Measurements from ENCODE around the gene FIG4. TPM values are rescaled to one million over a fixed set of nuclear protein-coding genes. Genes with fewer than 3 reads are reported as not detected.

FIG4 gene
- total RNA-seq, 1 donor from 2014 or later = 21.9 TPM

DNA sequence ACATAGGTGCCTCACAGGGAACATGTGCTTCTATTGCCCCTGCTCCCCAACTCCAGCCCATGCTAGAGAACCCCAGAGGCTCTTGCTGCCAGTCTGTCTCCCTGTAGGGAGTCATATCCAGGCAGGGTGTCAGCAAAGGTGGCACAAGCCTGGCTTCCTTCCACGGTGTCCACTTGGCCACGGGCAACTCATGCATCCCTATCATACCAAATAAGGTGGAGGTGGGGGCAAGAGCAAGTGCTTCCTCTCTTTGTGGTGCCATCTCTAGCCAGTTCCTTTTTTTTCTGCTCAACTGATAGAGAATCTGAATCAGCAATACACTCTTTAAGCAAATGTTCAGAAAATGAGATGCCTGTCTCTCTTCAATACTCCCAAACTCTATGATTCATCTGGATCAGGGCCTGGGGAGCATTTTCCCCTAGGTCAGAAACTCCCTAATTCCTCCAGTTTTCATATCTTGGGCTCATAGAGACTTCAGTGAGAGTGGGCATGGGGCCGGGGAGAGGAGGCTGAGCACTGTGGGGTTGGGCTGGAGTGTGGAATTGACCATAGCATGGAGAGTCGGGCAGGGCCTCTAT lies 182.0 kb downstream of the FIG4 start:
- Histone ChIP-seq H3K27me3 (ENCODE audit: control insufficient read depth in 3 of 3, insufficient read depth in 3 of 3, low read length in 3 of 3) (no peaks in the 10 kb centered on the region), H3K4me3 (ENCODE audit: low read length in 3 of 3) (no peak overlapping the region), H3K27ac (ENCODE audit: low read depth, low read length) (no peak overlapping the region), H3K4me1 (ENCODE audit: control insufficient read depth in 3 of 3, insufficient read depth in 3 of 3, low read length in 3 of 3) (peaks cover 0 to 2% (median 0%) of the 10 kb centered on the region in 3 donors), H3K9ac (ENCODE audit: low read depth in 1 of 3, low read length in 3 of 3) (no peak overlapping the region), H3K36me3 (ENCODE audit: control insufficient read depth in 3 of 3, insufficient read depth in 3 of 3, low read length in 3 of 3) (no peaks in the 10 kb centered on the region), H3K9me3 (ENCODE audit: control insufficient read depth in 3 of 3, low read length in 3 of 3) (no peaks in the 10 kb centered on the region)

GRCh38 chr6:109874086-109874485 lies 183.0 kb downstream of the FIG4 start:
- H3K27ac ChIP-seq (ENCODE audit: low read depth, low read length) = no peak overlapping the region
- peaks cover 0 to 2% (median 0%) of the 10 kb centered on the region in 3 donors for H3K4me1 ChIP-seq (ENCODE audit: control insufficient read depth in 3 of 3, insufficient read depth in 3 of 3, low read length in 3 of 3)
- H3K9me3 ChIP-seq (ENCODE audit: control insufficient read depth in 3 of 3, low read length in 3 of 3) = no peaks in the 10 kb centered on the region
- no peaks in the 10 kb centered on the region for H3K36me3 ChIP-seq (ENCODE audit: control insufficient read depth in 3 of 3, insufficient read depth in 3 of 3, low read length in 3 of 3)
- H3K4me3 ChIP-seq (ENCODE audit: low read length in 3 of 3) = no peak overlapping the region
- H3K9ac ChIP-seq (ENCODE audit: low read depth in 1 of 3, low read length in 3 of 3) = no peak overlapping the region
- no peaks in the 10 kb centered on the region for H3K27me3 ChIP-seq (ENCODE audit: control insufficient read depth in 3 of 3, insufficient read depth in 3 of 3, low read length in 3 of 3)

- no peak overlapping the region for H3K27ac ChIP-seq (ENCODE audit: low read depth, low read length)
- no peaks in the 10 kb centered on the region for H3K36me3 ChIP-seq (ENCODE audit: control insufficient read depth in 3 of 3, insufficient read depth in 3 of 3, low read length in 3 of 3)
- peaks cover 0 to 2% (median 0%) of the 10 kb centered on the region in 3 donors for H3K4me1 ChIP-seq (ENCODE audit: control insufficient read depth in 3 of 3, insufficient read depth in 3 of 3, low read length in 3 of 3)
- H3K4me3 ChIP-seq (ENCODE audit: low read length in 3 of 3) = no peak overlapping the region
- no peaks in the 10 kb centered on the region for H3K27me3 ChIP-seq (ENCODE audit: control insufficient read depth in 3 of 3, insufficient read depth in 3 of 3, low read length in 3 of 3)
- H3K9ac ChIP-seq (ENCODE audit: low read depth in 1 of 3, low read length in 3 of 3) = no peak overlapping the region
- no peaks in the 10 kb centered on the region for H3K9me3 ChIP-seq (ENCODE audit: control insufficient read depth in 3 of 3, low read length in 3 of 3)
Observed at GRCh38 chr6:109874621-109875020, 183.5 kb downstream of the FIG4 start.

Other genes starting within 250 kb of the FIG4 start
- 32.4 TPM for gene MICAL1, start 235.5 kb upstream of the FIG4 start, total RNA-seq
- gene ZBTB24, start 208.1 kb upstream of the FIG4 start, total RNA-seq = 4.7 TPM
- gene AK9, start 94 bp upstream of the FIG4 start, total RNA-seq = 14.1 TPM